OCI-LY3 (cell line): ENCODE measurements around the gene HDDC3.

ENCODE experiments used
- H2AFZ ChIP-seq: fragments of 200-600, 300-600 bp; shearing (Covaris generic); 2 replicates; pipeline ENCODE4 v1.6.0; 2014; ENCODE audit warnings: antibody characterized with exemption, low read depth, low read length
- H3K27ac ChIP-seq: fragments of 200-600, 300-600 bp; sonication (generic); 2 replicates; pipeline ENCODE4 v1.5.1; 2014; ENCODE audit warnings: mild to moderate bottlenecking, low read length, moderate library complexity, mixed read lengths
- H3K27me3 ChIP-seq: fragments of 200-600, 300-600 bp; sonication (generic); 2 replicates; pipeline ENCODE4 v1.6.1; 2014; ENCODE audit warnings: low read depth, low read length, mixed read lengths
- H3K36me3 ChIP-seq: fragments of 200-600, 300-600 bp; sonication (generic); replicated peaks from 2 replicates; pipeline ENCODE3; 2014; ENCODE audit warnings: low read depth, low read length, mixed read lengths
- H3K4me1 ChIP-seq: fragments of 300-600, 200-600 bp; sonication (generic); 2 replicates; pipeline ENCODE4 v1.6.1; 2014; ENCODE audit warnings: low read length, mixed read lengths
- H3K4me2 ChIP-seq: fragments of 200-600, 300-600 bp; sonication (generic); 2 replicates; pipeline ENCODE4 v1.6.1; 2014; ENCODE audit warnings: low read length, mixed read lengths
- H3K4me3 ChIP-seq: fragments of 300-600, 200-600 bp; sonication (generic); 2 replicates; pipeline ENCODE4 v1.5.1; 2014; ENCODE audit warnings: antibody characterized with exemption, mild to moderate bottlenecking, low read length, moderate library complexity
- H3K79me2 ChIP-seq: fragments of 300-600, 200-600 bp; shearing (Covaris generic); 2 replicates; pipeline ENCODE4 v1.6.1; 2014; ENCODE audit warnings: mild to moderate bottlenecking, low read length, mixed read lengths
- H3K9ac ChIP-seq: fragments of 300-600, 200-600 bp; shearing (Covaris generic); 2 replicates; pipeline ENCODE4 v1.6.0; 2014; ENCODE audit warnings: mild to moderate bottlenecking, low read length, moderate library complexity
- H3K9me3 ChIP-seq: fragments of 200-600, 300-600 bp; shearing (Covaris generic); 2 replicates; pipeline ENCODE4 v1.6.1; 2014; ENCODE audit warnings: low read length, mixed read lengths; ENCODE audit not compliant: insufficient read depth
- H4K20me1 ChIP-seq: fragments of 200-600, 300-600 bp; sonication (generic); 2 replicates; pipeline ENCODE4 v1.6.1; 2016; ENCODE audit warnings: low read length, mixed read lengths; ENCODE audit not compliant: insufficient read depth
- EZH2phosphoT487 ChIP-seq: fragments of 200-600 bp; shearing (Covaris generic); IDR thresholded peaks from 2 replicates; pipeline ENCODE4 v1.6.1; 2018; ENCODE audit warnings: antibody characterized with exemption, mixed run types, low read depth
- TF ChIP-seq, protein P1 (sequence below): fragments of 200-600, 300-600 bp; sonication (generic); IDR thresholded peaks from 2 replicates; pipeline ENCODE4 v1.5.1; 2014; ENCODE audit warnings: antibody characterized with exemption, low read length, low read depth

Gene HDDC3

DNA sequence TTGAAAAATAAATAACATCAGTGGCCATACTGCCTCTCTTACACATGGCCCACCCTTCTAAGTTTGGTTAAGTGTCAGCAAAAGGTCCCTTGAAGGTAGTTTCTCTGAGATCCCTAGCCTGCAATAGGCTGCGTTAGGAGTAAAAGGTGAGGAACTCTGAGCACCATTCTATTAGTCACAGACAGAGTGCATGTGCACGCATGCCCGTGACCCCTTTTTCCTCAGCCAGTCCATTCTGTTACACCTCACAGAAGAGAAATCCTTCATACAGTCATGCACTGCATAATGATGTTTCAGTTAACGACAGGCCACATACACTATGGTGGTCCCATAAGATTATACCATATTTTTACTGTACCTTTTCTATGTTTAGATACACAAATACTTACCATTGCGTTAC lies 34.9 kb upstream of the HDDC3 start:
- Histone ChIP-seq H3K9ac (no peak overlapping the region), H3K9me3 (no peaks in the 10 kb centered on the region), H3K4me2 (no peak overlapping the region), H3K4me1 (no peaks in the 10 kb centered on the region), H4K20me1 (no peaks in the 10 kb centered on the region; the same call in 1 of the 2 replicates), H2AFZ (no peak overlapping the region), H3K4me3 (no peak overlapping the region), H3K79me2 (peaks cover 18% of the 10 kb centered on the region), H3K27me3 (no peaks in the 10 kb centered on the region), H3K36me3 (peaks cover 77% of the 10 kb centered on the region), H3K27ac (no peak overlapping the region)
- TF ChIP-seq, protein P1, sequence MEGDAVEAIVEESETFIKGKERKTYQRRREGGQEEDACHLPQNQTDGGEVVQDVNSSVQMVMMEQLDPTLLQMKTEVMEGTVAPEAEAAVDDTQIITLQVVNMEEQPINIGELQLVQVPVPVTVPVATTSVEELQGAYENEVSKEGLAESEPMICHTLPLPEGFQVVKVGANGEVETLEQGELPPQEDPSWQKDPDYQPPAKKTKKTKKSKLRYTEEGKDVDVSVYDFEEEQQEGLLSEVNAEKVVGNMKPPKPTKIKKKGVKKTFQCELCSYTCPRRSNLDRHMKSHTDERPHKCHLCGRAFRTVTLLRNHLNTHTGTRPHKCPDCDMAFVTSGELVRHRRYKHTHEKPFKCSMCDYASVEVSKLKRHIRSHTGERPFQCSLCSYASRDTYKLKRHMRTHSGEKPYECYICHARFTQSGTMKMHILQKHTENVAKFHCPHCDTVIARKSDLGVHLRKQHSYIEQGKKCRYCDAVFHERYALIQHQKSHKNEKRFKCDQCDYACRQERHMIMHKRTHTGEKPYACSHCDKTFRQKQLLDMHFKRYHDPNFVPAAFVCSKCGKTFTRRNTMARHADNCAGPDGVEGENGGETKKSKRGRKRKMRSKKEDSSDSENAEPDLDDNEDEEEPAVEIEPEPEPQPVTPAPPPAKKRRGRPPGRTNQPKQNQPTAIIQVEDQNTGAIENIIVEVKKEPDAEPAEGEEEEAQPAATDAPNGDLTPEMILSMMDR = no peak

- TF ChIP-seq, protein P1 = no peak
- no peak for TF ChIP-seq EZH2phosphoT487
- Histone ChIP-seq H3K36me3 (peaks cover 85% of the 10 kb centered on the region), H3K9me3 (no peaks in the 10 kb centered on the region)
Measured at GRCh38 chr15:90966262-90966661, 33.9 kb upstream of the HDDC3 start.

DNA sequence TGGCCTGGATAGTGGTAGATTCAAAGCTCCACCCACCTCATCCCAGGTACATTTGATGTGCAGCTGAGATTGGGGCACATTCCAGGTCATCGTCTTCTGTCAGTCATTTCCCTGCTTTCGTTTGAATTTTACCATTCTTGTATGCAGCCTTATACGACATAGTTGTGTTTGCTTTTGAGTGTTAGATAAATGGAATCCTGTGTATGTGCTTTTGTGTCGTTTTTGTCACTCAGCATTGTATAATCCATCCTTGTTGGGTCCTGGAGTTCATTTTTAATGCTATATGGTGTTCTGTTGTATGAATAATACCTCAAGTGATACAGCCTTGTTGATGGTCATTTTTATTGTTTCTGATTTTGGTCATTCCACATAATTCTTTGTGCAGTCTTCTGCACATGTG lies 29.7 kb upstream of the HDDC3 start:
- H3K27me3 ChIP-seq = no peaks in the 10 kb centered on the region
- no peak overlapping the region for H3K4me3 ChIP-seq
- no peaks in the 10 kb centered on the region; the same call in 1 of the 2 replicates for H4K20me1 ChIP-seq
- no peak for TF ChIP-seq EZH2phosphoT487
- TF ChIP-seq, protein P1 = no peak
- H3K9ac ChIP-seq = no peak overlapping the region
- no peak overlapping the region for H2AFZ ChIP-seq
- no peaks in the 10 kb centered on the region for H3K4me1 ChIP-seq
- no peak overlapping the region for H3K27ac ChIP-seq
- no peak overlapping the region for H3K4me2 ChIP-seq
- peaks cover 32% of the 10 kb centered on the region for H3K79me2 ChIP-seq
- H3K9me3 ChIP-seq = no peaks in the 10 kb centered on the region
- peaks cover 68% of the 10 kb centered on the region for H3K36me3 ChIP-seq

More at GRCh38 chr15:90966262-90966661, 33.9 kb upstream of the HDDC3 start:
- H2AFZ ChIP-seq = no peak overlapping the region
- H3K27me3 ChIP-seq = no peaks in the 10 kb centered on the region
- H3K4me1 ChIP-seq = no peaks in the 10 kb centered on the region
- no peak overlapping the region for H3K9ac ChIP-seq
- H3K4me3 ChIP-seq = no peak overlapping the region
- H3K4me2 ChIP-seq = no peak overlapping the region
- peaks cover 22% of the 10 kb centered on the region for H3K79me2 ChIP-seq
- H3K27ac ChIP-seq = no peak overlapping the region
- no peaks in the 10 kb centered on the region; the same call in 1 of the 2 replicates for H4K20me1 ChIP-seq

GRCh38 chr15:90960298-90961091 lies 28.1 kb upstream of the HDDC3 start:
- peaks cover 48% of the 10 kb centered on the region for H3K79me2 ChIP-seq
- H3K4me3 ChIP-seq = no peak overlapping the region
- peaks cover 7% of the 10 kb centered on the region for H3K4me1 ChIP-seq

More at GRCh38 chr15:90960298-90961091, 28.1 kb upstream of the HDDC3 start:
- Histone ChIP-seq H3K27ac (no peak overlapping the region), H4K20me1 (no peaks in the 10 kb centered on the region; the same call in 1 of the 2 replicates), H3K9me3 (no peaks in the 10 kb centered on the region), H3K4me2 (no peak overlapping the region), H3K9ac (no peak overlapping the region), H2AFZ (no peak overlapping the region), H3K36me3 (peaks cover 58% of the 10 kb centered on the region), H3K27me3 (no peaks in the 10 kb centered on the region)
- TF ChIP-seq, protein P1 = no peak
- no peak for TF ChIP-seq EZH2phosphoT487
